ENCODE measurements around the gene ZNF587. TPM values are rescaled to one million over a fixed set of nuclear protein-coding genes. Genes with fewer than 3 reads are reported as not detected.
"Not testable (repeated sequence)": the region's sequence is repeated elsewhere in the genome, so short reads cannot be mapped to it uniquely, and the experiment has no call there.

Gene ZNF587
- total and polyA plus RNA-seq, 8 donors, result 9.3 to 29.5 (median 16.1) TPM

- intact Hi-C loops (cut with DNase I), result no loop called here
- H3K9me3 ChIP-seq, result no peaks in the 10 kb centered on the region
- peak; percentile 27 to 57 (median 37) for ATAC-seq
- no peak for DNase-seq
- H3K4me1 ChIP-seq, result no peaks in the 10 kb centered on the region
- no peak for TF ChIP-seq CTCF (IDR thresholded peaks at IDR 0.05)
- peak overlapping the region; percentile 38 to 65 (median 54) for H3K4me3 ChIP-seq
- H3K36me3 ChIP-seq, result no peaks in the 10 kb centered on the region
- no peak for FAIRE-seq
- WGBS, 2 donors, result 12 to 15% methylated on average over 10 to 11 of the region's 11 CpGs
- no peaks in the 10 kb centered on the region for H3K27me3 ChIP-seq
- peak overlapping the region in 2 of 4 donors; percentile 52 to 69 for H3K27ac ChIP-seq
Observed at GRCh38 chr19:57850553-57851017, 926 bp downstream of the ZNF587 start.

GRCh38 chr19:57851812-57852603 lies 2.3 kb downstream of the ZNF587 start:
- ATAC-seq; H3K4me1 ChIP-seq; FAIRE-seq; DNase-seq; H3K4me3 ChIP-seq; H3K9me3 ChIP-seq; H3K27ac ChIP-seq; H3K36me3 ChIP-seq; intact Hi-C loops (cut with DNase I); H3K27me3 ChIP-seq: not testable (repeated sequence)
- 69 to 76% methylated on average over 5 to 6 of the region's 6 CpGs for WGBS, 2 donors

GRCh38 chr19:57854117-57854516 lies 4.5 kb downstream of the ZNF587 start:
- FAIRE-seq; H3K4me1 ChIP-seq; H3K27ac ChIP-seq; H3K9me3 ChIP-seq; DNase-seq; H3K27me3 ChIP-seq; H3K4me3 ChIP-seq; intact Hi-C loops (cut with DNase I); ATAC-seq: not testable (repeated sequence)
- WGBS, 2 donors, result 85 to 96% methylated on average over 2 of the region's 2 CpGs
- H3K36me3 ChIP-seq, result peaks cover 3 to 20% (median 6%) of the 10 kb centered on the region in 3 donors

GRCh38 chr19:57862351-57862750 lies 12.7 kb downstream of the ZNF587 start:
- 93 to 97% methylated on average over 3 of the region's 3 CpGs for WGBS, 2 donors
- H3K4me1 ChIP-seq; H3K27ac ChIP-seq; H3K9me3 ChIP-seq; H3K27me3 ChIP-seq; FAIRE-seq; ATAC-seq; H3K4me3 ChIP-seq; intact Hi-C loops (cut with DNase I); DNase-seq: not testable (repeated sequence)
- peaks cover 19 to 75% (median 46%) of the 10 kb centered on the region in 3 donors for H3K36me3 ChIP-seq

- no peak overlapping the region for H3K4me3 ChIP-seq
- H3K9me3 ChIP-seq, result peaks cover 0 to under 1% (median 0%) of the 10 kb centered on the region in 4 donors
- WGBS, 2 donors, result 99 to 100% methylated on average over 7 of the region's 7 CpGs
- FAIRE-seq, result no peak
- no peak for TF ChIP-seq CTCF (IDR thresholded peaks at IDR 0.05)
- ATAC-seq, result no peak
- peaks cover 9 to 42% (median 38%) of the 10 kb centered on the region in 3 donors for H3K36me3 ChIP-seq
- H3K4me1 ChIP-seq, result no peaks in the 10 kb centered on the region
- intact Hi-C loops (cut with DNase I), result no loop called here
- DNase-seq, result no peak
- no peak overlapping the region for H3K27ac ChIP-seq
- H3K27me3 ChIP-seq, result no peaks in the 10 kb centered on the region
Observed at GRCh38 chr19:57867868-57868492, 18.3 kb downstream of the ZNF587 start.

- peaks cover 6 to 36% (median 32%) of the 10 kb centered on the region in 3 donors for H3K36me3 ChIP-seq
- H3K4me3 ChIP-seq; DNase-seq; H3K27ac ChIP-seq; H3K9me3 ChIP-seq; H3K4me1 ChIP-seq; H3K27me3 ChIP-seq; ATAC-seq; intact Hi-C loops (cut with DNase I); FAIRE-seq: not testable (repeated sequence)
- 94 to 97% methylated on average over 6 of the region's 6 CpGs for WGBS, 2 donors
Observed at GRCh38 chr19:57869655-57870054, 20.0 kb downstream of the ZNF587 start.
